Superior temporal gyrus (tissue), 1 donor: ENCODE measurements around the gene ZNF524.
A peak's percentile ranks its signal among the peaks of the same experiment; 100 is the strongest.
"Not testable (repeated sequence)": the region's sequence is repeated elsewhere in the genome, so short reads cannot be mapped to it uniquely, and the experiment has no call there.

Source experiments
- DNase-seq: peaks from one replicate; pipeline ENCODE4 v3.0.0-alpha.2; 2016; ENCODE audit errors: extremely low spot score

Gene ZNF524

GRCh38 chr19:55599842-55600661, at the start of gene ZNF524:
ZNF524 (plus strand) TSS chr19:55600288; CDS start chr19:55602113, 1,825 bp downstream.
- DNase-seq: peak; percentile 52

GRCh38 chr19:55550321-55550650, 49.8 kb upstream of the ZNF524 start:
- no peak for DNase-seq

GRCh38 chr19:55552206-55552605, 47.9 kb upstream of the ZNF524 start:
- no peak for DNase-seq

- DNase-seq: no peak
These were observed 47.5 kb upstream of the ZNF524 start for GRCh38 chr19:55552620-55553019.

- DNase-seq: no peak
These were observed 46.6 kb upstream of the ZNF524 start for GRCh38 chr19:55553217-55554182.

GRCh38 chr19:55554302-55554701, 45.8 kb upstream of the ZNF524 start:
- no peak for DNase-seq

- no peak for DNase-seq
These were observed 45.3 kb upstream of the ZNF524 start for GRCh38 chr19:55554741-55555152.

GRCh38 chr19:55559684-55560083, 40.4 kb upstream of the ZNF524 start:
- no peak for DNase-seq

- DNase-seq: no peak
These were observed 36.8 kb upstream of the ZNF524 start for GRCh38 chr19:55563261-55563690.

- no peak for DNase-seq
These were observed 33.3 kb upstream of the ZNF524 start for GRCh38 chr19:55566823-55567222.

- no peak for DNase-seq
These were observed 32.3 kb upstream of the ZNF524 start for GRCh38 chr19:55567708-55568328.

GRCh38 chr19:55569477-55569876, 30.6 kb upstream of the ZNF524 start:
- not testable (repeated sequence) for DNase-seq

- not testable (repeated sequence) for DNase-seq
These were observed 26.2 kb upstream of the ZNF524 start for GRCh38 chr19:55573929-55574328.

- no peak for DNase-seq
These were observed 23.3 kb upstream of the ZNF524 start for GRCh38 chr19:55576746-55577145.

GRCh38 chr19:55578031-55578760, 21.9 kb upstream of the ZNF524 start:
- DNase-seq: no peak

GRCh38 chr19:55578761-55579747, 21.0 kb upstream of the ZNF524 start:
- DNase-seq: no peak

GRCh38 chr19:55579766-55580621, 20.1 kb upstream of the ZNF524 start:
- DNase-seq: no peak

GRCh38 chr19:55580628-55581144, 19.4 kb upstream of the ZNF524 start, which contains the start of gene ZNF579:
ZNF579 (minus strand) TSS chr19:55580848; CDS start chr19:55579639, 1,209 bp downstream.
- peak; percentile 88 for DNase-seq
